NCI-H524 (cell line): Measurements from ENCODE around the gene TUBGCP2.

Experiments used
- DNase-seq, 2 experiments: peaks; one replicate each; lab custom pipeline; 2025; lab: John Stamatoyannopoulos, UW

TUBGCP2 gene

GRCh38 chr10:133229265-133230043, 79.2 kb downstream of the TUBGCP2 start:
- no peak for DNase-seq
